IMR-90 (cell line): ENCODE results near the gene HMCES. TPM values are rescaled to one million over a fixed set of nuclear protein-coding genes. Genes with fewer than 3 reads are reported as not detected.
"Not testable (repeated sequence)": the region's sequence is repeated elsewhere in the genome, so short reads cannot be mapped to it uniquely, and the experiment has no call there.

Experiments
- ATAC-seq: fragments of 200-7000 bp; cut with Tn5 transposase; 2 replicates; pipeline ENCODE4 v1.9.1; 2020; ENCODE audit warnings: low read depth, mild to moderate bottlenecking, moderate library complexity
- BruUV-seq: library from RNA; stranded (reverse); fragments of 400-500 nt; replicated peaks from 2 replicates; lab custom pipeline; 2021; lab: Mats Ljungman, UMichigan
- CTCF ChIA-PET: fragments of 300-600 bp; formaldehyde crosslinking; extraction: SDS; loops from one replicate; lab custom pipeline; 2021; ENCODE audit warnings: antibody characterized with exemption; lab: Yijun Ruan, JAX
- POLR2A ChIA-PET: fragments of 300-600 bp; sonication (Branson Sonifier 250); formaldehyde crosslinking; loops from one replicate; lab custom pipeline; 2022; ENCODE audit warnings: antibody characterized with exemption; ENCODE audit not compliant: unreplicated experiment; lab: Charles Lee
- DNase-seq: peaks from one replicate; pipeline ENCODE4 v3.0.0; 2013
- H2AFZ ChIP-seq: replicated peaks from 2 replicates; pipeline ENCODE3; 2013; ENCODE audit warnings: low read length, mild to moderate bottlenecking; ENCODE audit not compliant: poor library complexity
- H2AK5ac ChIP-seq: 2 replicates; pipeline ENCODE4 v1.6.1; 2013; ENCODE audit warnings: low read depth, low read length, inconsistent platforms
- H2AK9ac ChIP-seq: replicated peaks from 2 replicates; pipeline ENCODE3; 2013; ENCODE audit warnings: mild to moderate bottlenecking, low read depth, low read length, moderate library complexity; ENCODE audit not compliant: poor library complexity
- H2BK120ac ChIP-seq: 2 replicates; pipeline ENCODE4 v1.6.1; 2013; ENCODE audit warnings: low read depth, low read length, inconsistent platforms
- H2BK15ac ChIP-seq: 3 replicates; pipeline ENCODE4 v1.6.1; 2013; ENCODE audit warnings: low read depth, low read length, inconsistent platforms
- H2BK20ac ChIP-seq: 2 replicates; pipeline ENCODE4 v1.6.1; 2013; ENCODE audit warnings: low read depth, mild to moderate bottlenecking, inconsistent platforms, low read length, moderate library complexity
- H2BK5ac ChIP-seq: 2 replicates; pipeline ENCODE4 v1.6.1; 2013; ENCODE audit warnings: mild to moderate bottlenecking, low read depth, low read length, inconsistent platforms; ENCODE audit not compliant: poor library complexity, severe bottlenecking
- H3K14ac ChIP-seq: replicated peaks from 2 replicates; pipeline ENCODE4 v1.6.1; 2013; ENCODE audit warnings: low read depth, low read length, inconsistent platforms
- H3K18ac ChIP-seq: 2 replicates; pipeline ENCODE4 v1.6.1; 2013; ENCODE audit warnings: low read depth, low read length, control low read depth
- H3K23ac ChIP-seq: 2 replicates; pipeline ENCODE4 v1.6.1; 2013; ENCODE audit warnings: low read depth, low read length, inconsistent platforms
- H3K27ac ChIP-seq: 2 replicates; pipeline ENCODE4 v1.5.1; 2013; ENCODE audit warnings: mild to moderate bottlenecking, control low read depth, low read length; ENCODE audit not compliant: insufficient read depth
- H3K27me3 ChIP-seq: 2 replicates; pipeline ENCODE4 v1.6.1; 2013; ENCODE audit warnings: low read length; ENCODE audit not compliant: control insufficient read depth, insufficient read depth
- H3K36me3 ChIP-seq: 2 replicates; pipeline ENCODE4 v1.6.1; 2013; ENCODE audit warnings: low read length, mixed read lengths; ENCODE audit not compliant: control insufficient read depth, insufficient read depth
- H3K4ac ChIP-seq: 2 replicates; pipeline ENCODE4 v1.6.1; 2013; ENCODE audit warnings: low read depth, low read length, inconsistent platforms
- H3K4me1 ChIP-seq: 2 replicates; pipeline ENCODE4 v1.6.1; 2013; ENCODE audit warnings: low read length, mixed read lengths; ENCODE audit not compliant: control insufficient read depth, insufficient read depth
- H3K4me2 ChIP-seq: 2 replicates; pipeline ENCODE4 v1.6.1; 2013; ENCODE audit warnings: low read depth, mild to moderate bottlenecking, control low read depth, low read length, moderate library complexity
- H3K4me3 ChIP-seq: 2 replicates; pipeline ENCODE4 v1.5.1; 2013; ENCODE audit warnings: low read depth, mild to moderate bottlenecking, control low read depth, low read length, moderate library complexity; ENCODE audit not compliant: insufficient read depth
- H3K56ac ChIP-seq: 2 replicates; pipeline ENCODE4 v1.6.1; 2013; ENCODE audit warnings: low read length, inconsistent platforms; ENCODE audit not compliant: insufficient read depth; ENCODE audit errors: extremely low read depth
- H3K79me1 ChIP-seq, 2 experiments: 2 replicates each; pipeline ENCODE4 v1.6.1; 2013; ENCODE audit warnings: low read length in 2 of 2, inconsistent platforms in 1 of 2, low read depth in 1 of 2
- H3K9ac ChIP-seq: 2 replicates; pipeline ENCODE4 v1.6.1; 2013; ENCODE audit warnings: low read depth, low read length, control low read depth
- H3K9me1 ChIP-seq: 2 replicates; pipeline ENCODE4 v1.6.1; 2013; ENCODE audit warnings: low read length, inconsistent platforms; ENCODE audit not compliant: insufficient read depth
- H3K9me3 ChIP-seq: 2 replicates; pipeline ENCODE4 v1.6.1; 2013; ENCODE audit warnings: low read length; ENCODE audit not compliant: control insufficient read depth, insufficient read depth
- H4K20me1 ChIP-seq: 2 replicates; pipeline ENCODE4 v1.6.1; 2013; ENCODE audit warnings: low read length, inconsistent platforms; ENCODE audit not compliant: insufficient read depth
- H4K5ac ChIP-seq: 2 replicates; pipeline ENCODE4 v1.6.1; 2013; ENCODE audit warnings: mild to moderate bottlenecking, low read depth, low read length, control low read depth
- H4K8ac ChIP-seq, 2 experiments: 2 replicates each; pipeline ENCODE4 v1.6.1; 2013; ENCODE audit warnings: low read depth in 2 of 2, low read length in 2 of 2, control low read depth in 1 of 2, inconsistent platforms in 1 of 2
- H4K91ac ChIP-seq: 2 replicates; pipeline ENCODE4 v1.6.1; 2013; ENCODE audit warnings: low read depth, low read length, inconsistent platforms; ENCODE audit not compliant: insufficient read depth
- MAZ ChIP-seq: IDR thresholded peaks from 2 replicates; pipeline ENCODE4 v1.6.1; 2012; ENCODE audit warnings: low read depth, mild to moderate bottlenecking, low read length, improper control_type of control experiment, moderate library complexity, borderline replicate concordance
- MXI1 ChIP-seq: IDR thresholded peaks from 2 replicates; pipeline ENCODE4 v1.6.1; 2012; ENCODE audit warnings: low read depth, mild to moderate bottlenecking, low read length, moderate library complexity, borderline replicate concordance
- POLR2A ChIP-seq: IDR thresholded peaks from 2 replicates; pipeline ENCODE4 v1.6.1; 2012; ENCODE audit warnings: mild to moderate bottlenecking, low read depth, low read length
- RAD21 ChIP-seq: IDR thresholded peaks from 2 replicates; pipeline ENCODE4 v1.6.1; 2012; ENCODE audit warnings: low read length, improper control_type of control experiment
- SMC3 ChIP-seq: fragments of 150-350 bp; IDR thresholded peaks from 2 replicates; pipeline ENCODE4 v1.6.1; 2016; ENCODE audit warnings: low read depth, mild to moderate bottlenecking, antibody characterized with exemption, low read length, moderate library complexity
- WGBS, 2 experiments: methylation state at CpG; one replicate each; pipeline versions ENCODE4 v1.1.5 to v1.1.7; 2013; ENCODE audit warnings: missing lambda C conversion rate in 2 of 2; ENCODE audit not compliant: insufficient read length in 1 of 2; ENCODE audit errors: extremely low coverage in 2 of 2; 5-methylcytosine and 5-hydroxymethylcytosine counted together
- dilution Hi-C: fragments of 300-500 bp; cut with HindIII; formaldehyde crosslinking; loops from one replicate; pipeline ENCODE4 v1.14.3; 2018; ENCODE audit warnings: low sequenced_read_pairs; ENCODE audit not compliant: unreplicated experiment
- in situ Hi-C: fragments of 300-500 bp; cut with MboI; formaldehyde crosslinking; loops from 3 replicates; pipeline ENCODE4 v1.14.3; 2019; ENCODE audit warnings: low sequenced_read_pairs, inconsistent platforms, mixed read lengths
- intact Hi-C: fragments of 100-400 bp; cut with micrococcal nuclease; formaldehyde crosslinking; loops from 2 replicates; pipeline ENCODE4 v1.10.0; 2022
- polyA plus RNA-seq, 3 experiments: library from polyadenylated mRNA; depleted of rRNA; stranded (reverse); fragments of >200 nt; gene quantifications; 2 replicates each; pipeline ENCODE4 v1.2.3, GENCODE V29; 2012; ENCODE audit warnings: low replicate concordance in 1 of 3
- total RNA-seq: library from RNA; depleted of rRNA; stranded (reverse); fragments of >200 nt; gene quantifications from 2 replicates; pipeline ENCODE4 v1.2.3, GENCODE V29; 2012
- TF ChIP-seq, protein P1 (sequence below): conservative IDR thresholded peaks from 2 replicates; pipeline ENCODE4 v1.5.1; 2012; ENCODE audit warnings: mild to moderate bottlenecking, low read depth, low read length, improper control_type of control experiment

The HMCES gene
- total and polyA plus RNA-seq, 2 of the 4 experiments (the other 2 are of a cell fraction) = 26.0 to 30.5 TPM

DNA sequence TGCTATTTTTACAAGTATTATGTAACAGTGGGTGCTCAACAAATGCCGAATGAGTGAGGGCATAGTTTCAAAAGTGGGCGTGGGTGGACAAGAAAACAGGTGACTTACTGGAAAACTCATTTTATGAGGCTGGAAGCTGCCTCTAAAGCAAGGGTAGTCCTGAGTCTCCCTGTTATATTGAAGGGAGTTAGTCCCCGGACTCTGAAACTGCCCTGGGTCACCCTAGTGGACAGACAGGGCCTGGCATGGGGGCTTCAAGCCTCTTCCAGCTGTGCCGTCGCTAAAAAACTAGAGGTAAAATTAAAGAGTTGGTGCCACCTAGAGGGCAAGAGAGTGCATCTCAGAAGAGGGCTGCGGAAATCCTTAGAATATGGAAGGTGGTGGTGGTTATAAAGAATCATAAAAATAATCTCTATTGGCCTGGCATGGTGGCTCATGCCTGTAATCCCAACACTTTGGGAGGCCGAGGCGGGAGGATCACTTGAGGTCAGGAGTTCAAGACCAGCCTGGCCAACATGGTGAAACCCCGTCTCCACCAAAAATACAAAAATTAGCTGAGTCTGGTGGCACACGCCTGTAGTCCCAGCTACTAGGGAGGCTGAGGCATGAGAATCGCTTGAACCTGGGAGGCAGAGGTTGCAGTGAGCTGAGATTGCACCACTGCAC is 32.9 kb upstream of the HMCES start:
- not testable (repeated sequence) for H2BK20ac ChIP-seq

More for the DNA sequence above, 32.9 kb upstream of the HMCES start:
- H3K9me3 ChIP-seq, H3K9me1 ChIP-seq, H3K9ac ChIP-seq, H3K23ac ChIP-seq, H3K27ac ChIP-seq, H3K27me3 ChIP-seq, H3K14ac ChIP-seq, H2AK9ac ChIP-seq, H3K36me3 ChIP-seq, H4K20me1 ChIP-seq, H4K91ac ChIP-seq, dilution Hi-C loops, H3K4me1 ChIP-seq, H4K5ac ChIP-seq, H2BK120ac ChIP-seq, H3K18ac ChIP-seq, H2BK5ac ChIP-seq, H3K56ac ChIP-seq, H3K4me3 ChIP-seq, BruUV-seq, H3K4ac ChIP-seq, H2AK5ac ChIP-seq, H2BK15ac ChIP-seq: not testable (repeated sequence)
- peak; percentile 79 for ATAC-seq
- DNase-seq = peak; percentile 89
- Histone ChIP-seq H3K79me1 (peaks cover 18 to 39% of the 10 kb centered on the region in 2 experiments), H4K8ac (peak overlapping the region in 1 of 2 experiments; percentile 26; a peak in 1 of 4 replicates), H2AFZ (peak overlapping the region; percentile 21), H3K4me2 (peak overlapping the region; percentile 23)
- 60% methylated on average over 1 of the region's 11 CpGs; no CpG with 5 or more reads in 1 of the 2 experiments for WGBS, 2 experiments
- intact Hi-C loops = loop anchor here (1.0 to 5.0 kb wide), 5 partner anchors 48 to 275 kb away; partner anchors contain the start of gene ISY1
- TF ChIP-seq MAZ (peak; percentile 88), SMC3 (peak; percentile 97), RAD21 (peak; percentile 95), POLR2A (peak; percentile 41; the same call in 1 of the 2 replicates), MXI1 (peak; percentile 19; the same call in 1 of the 2 replicates)
- TF ChIP-seq, protein P1, sequence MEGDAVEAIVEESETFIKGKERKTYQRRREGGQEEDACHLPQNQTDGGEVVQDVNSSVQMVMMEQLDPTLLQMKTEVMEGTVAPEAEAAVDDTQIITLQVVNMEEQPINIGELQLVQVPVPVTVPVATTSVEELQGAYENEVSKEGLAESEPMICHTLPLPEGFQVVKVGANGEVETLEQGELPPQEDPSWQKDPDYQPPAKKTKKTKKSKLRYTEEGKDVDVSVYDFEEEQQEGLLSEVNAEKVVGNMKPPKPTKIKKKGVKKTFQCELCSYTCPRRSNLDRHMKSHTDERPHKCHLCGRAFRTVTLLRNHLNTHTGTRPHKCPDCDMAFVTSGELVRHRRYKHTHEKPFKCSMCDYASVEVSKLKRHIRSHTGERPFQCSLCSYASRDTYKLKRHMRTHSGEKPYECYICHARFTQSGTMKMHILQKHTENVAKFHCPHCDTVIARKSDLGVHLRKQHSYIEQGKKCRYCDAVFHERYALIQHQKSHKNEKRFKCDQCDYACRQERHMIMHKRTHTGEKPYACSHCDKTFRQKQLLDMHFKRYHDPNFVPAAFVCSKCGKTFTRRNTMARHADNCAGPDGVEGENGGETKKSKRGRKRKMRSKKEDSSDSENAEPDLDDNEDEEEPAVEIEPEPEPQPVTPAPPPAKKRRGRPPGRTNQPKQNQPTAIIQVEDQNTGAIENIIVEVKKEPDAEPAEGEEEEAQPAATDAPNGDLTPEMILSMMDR = peak; percentile 99
- ChIA-PET POLR2A (interaction anchor here (0.6 kb wide), 1 partner anchor 62 kb away, joined by 3 read pairs; no protein-coding TSS in a partner anchor), CTCF (interaction anchor here (0.6 to 3.4 kb wide), 17 partner anchors 17 to 276 kb away, joined by 3 to 23 read pairs (median 4); a partner anchor contains a TSS)
- in situ Hi-C loops = loop anchor here (5.0 to 10.0 kb wide), 2 partner anchors 191 to 273 kb away; no protein-coding TSS in a partner anchor
